Measurements from ENCODE around the gene WBP4. TPM values are rescaled to one million over a fixed set of nuclear protein-coding genes. Genes with fewer than 3 reads are reported as not detected.

Gene WBP4
- total and polyA plus RNA-seq, 2 of the 13 experiments (the other 11 are each of a cell fraction or from before 2014, with no cell fraction given) = 6.7 to 11.7 TPM

DNA sequence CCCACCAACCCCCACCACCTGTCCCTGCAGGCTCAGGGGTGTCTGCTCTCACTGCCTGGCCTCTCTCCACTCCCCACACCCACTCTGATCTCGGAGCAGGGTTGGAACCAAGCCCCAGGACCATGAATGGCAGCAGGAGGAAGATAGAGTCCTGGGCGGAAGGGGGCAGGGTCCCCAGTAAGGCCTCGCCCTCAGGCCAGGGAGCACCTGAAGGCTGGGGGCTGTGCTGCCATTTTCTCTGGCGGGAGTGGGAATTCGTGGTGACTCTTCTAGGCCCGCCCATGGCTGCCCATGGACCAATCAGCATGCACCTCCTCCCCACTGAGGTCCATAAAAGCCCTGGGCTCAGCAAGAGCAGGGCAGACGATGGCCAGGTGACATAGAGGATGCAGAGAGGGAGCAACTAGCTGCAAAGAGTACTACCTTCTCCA is 46.3 kb downstream of the WBP4 start (continued):
- TF ChIP-seq ZNF883 (CRISPR knock-in tag; IDR thresholded peaks at IDR 0.05; ENCODE audit: not compliant biosample characterization) = peak; percentile 41
- TF ChIP-seq, protein P1, sequence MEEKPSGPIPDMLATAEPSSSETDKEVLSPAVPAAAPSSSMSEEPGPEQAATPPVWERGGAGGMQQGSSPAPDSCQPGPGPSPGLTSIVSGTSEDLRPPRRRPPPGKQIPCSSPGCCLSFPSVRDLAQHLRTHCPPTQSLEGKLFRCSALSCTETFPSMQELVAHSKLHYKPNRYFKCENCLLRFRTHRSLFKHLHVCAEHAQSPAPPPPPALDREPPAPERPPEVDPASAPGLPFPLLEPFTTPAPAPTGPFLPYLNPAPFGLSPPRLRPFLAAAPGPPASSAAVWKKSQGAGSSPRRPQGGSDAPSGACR (CRISPR knock-in tag; IDR thresholded peaks at IDR 0.05) = no peak
- no peak for TF ChIP-seq ZNF83 (CRISPR knock-in tag; IDR thresholded peaks at IDR 0.05; ENCODE audit: borderline replicate concordance)
- TF ChIP-seq HOXA3 (CRISPR knock-in tag; IDR thresholded peaks at IDR 0.05) = peak; percentile 70; the same call in 1 of the 2 replicates
- peak; percentile 76 for TF ChIP-seq SP2 (CRISPR knock-in tag; IDR thresholded peaks at IDR 0.05)
- 0 out of 2 replicates have a peak, but pooled peaks have one; percentile 22 for TF ChIP-seq ZNF317 (CRISPR knock-in tag; IDR thresholded peaks at IDR 0.05)
- TF ChIP-seq, protein P2, sequence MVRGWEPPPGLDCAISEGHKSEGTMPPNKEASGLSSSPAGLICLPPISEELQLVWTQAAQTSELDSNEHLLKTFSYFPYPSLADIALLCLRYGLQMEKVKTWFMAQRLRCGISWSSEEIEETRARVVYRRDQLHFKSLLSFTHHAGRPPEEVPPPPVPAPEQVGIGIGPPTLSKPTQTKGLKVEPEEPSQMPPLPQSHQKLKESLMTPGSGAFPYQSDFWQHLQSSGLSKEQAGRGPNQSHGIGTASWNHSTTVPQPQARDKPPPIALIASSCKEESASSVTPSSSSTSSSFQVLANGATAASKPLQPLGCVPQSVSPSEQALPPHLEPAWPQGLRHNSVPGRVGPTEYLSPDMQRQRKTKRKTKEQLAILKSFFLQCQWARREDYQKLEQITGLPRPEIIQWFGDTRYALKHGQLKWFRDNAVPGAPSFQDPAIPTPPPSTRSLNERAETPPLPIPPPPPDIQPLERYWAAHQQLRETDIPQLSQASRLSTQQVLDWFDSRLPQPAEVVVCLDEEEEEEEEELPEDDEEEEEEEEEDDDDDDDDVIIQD (CRISPR knock-in tag; IDR thresholded peaks at IDR 0.05; ENCODE audit: low read depth) = no peak
- 0 out of 2 replicates have a peak, but pooled peaks have one; percentile 21 for TF ChIP-seq KLF6 (CRISPR knock-in tag; IDR thresholded peaks at IDR 0.05)
- TF ChIP-seq ZNF724P (CRISPR knock-in tag; IDR thresholded peaks at IDR 0.05; ENCODE audit: borderline replicate concordance) = 0 out of 2 replicates have a peak, but pooled peaks have one; percentile 19
- peak; percentile 93 for TF ChIP-seq ZMYM4 (CRISPR knock-in tag; IDR thresholded peaks at IDR 0.05)
- TF ChIP-seq PHF8 (CRISPR knock-in tag; IDR thresholded peaks at IDR 0.05) = peak; percentile 74
- TF ChIP-seq ZNF552 (CRISPR knock-in tag; IDR thresholded peaks at IDR 0.05; ENCODE audit: borderline replicate concordance) = no peak
- no peak for TF ChIP-seq SMAD9 (CRISPR knock-in tag; IDR thresholded peaks at IDR 0.05)
- no peak for TF ChIP-seq SIX4 (CRISPR knock-in tag; IDR thresholded peaks at IDR 0.05)
- TF ChIP-seq ZNF274 (CRISPR knock-in tag; IDR thresholded peaks at IDR 0.05) = 0 out of 2 replicates have a peak, but pooled peaks have one; percentile 43
- no peak; the same call in 1 of the 2 replicates for TF ChIP-seq TBX2 (CRISPR knock-in tag; IDR thresholded peaks at IDR 0.05; ENCODE audit: borderline replicate concordance)
- no peak for TF ChIP-seq NFRKB (IDR thresholded peaks at IDR 0.05)
- peak; percentile 18 for TF ChIP-seq HNRNPLL (IDR thresholded peaks at IDR 0.05; ENCODE audit: low read depth, low read length, poor library complexity, severe bottlenecking)
- TF ChIP-seq ZNF75D (CRISPR knock-in tag; IDR thresholded peaks at IDR 0.05; ENCODE audit: borderline replicate concordance) = no peak
- no peak for TF ChIP-seq ZSCAN9 (CRISPR knock-in tag; IDR thresholded peaks at IDR 0.05; ENCODE audit: borderline replicate concordance)
- no peak for TF ChIP-seq ZNF24 (IDR thresholded peaks at IDR 0.05)
- no peak for TF ChIP-seq ZNF782 (CRISPR knock-in tag; IDR thresholded peaks at IDR 0.05; ENCODE audit: borderline replicate concordance)
- TF ChIP-seq TARDBP (CRISPR knock-in tag; IDR thresholded peaks at IDR 0.05) = no peak
- TF ChIP-seq RORA (CRISPR knock-in tag; IDR thresholded peaks at IDR 0.05) = no peak
- TF ChIP-seq, protein P3, sequence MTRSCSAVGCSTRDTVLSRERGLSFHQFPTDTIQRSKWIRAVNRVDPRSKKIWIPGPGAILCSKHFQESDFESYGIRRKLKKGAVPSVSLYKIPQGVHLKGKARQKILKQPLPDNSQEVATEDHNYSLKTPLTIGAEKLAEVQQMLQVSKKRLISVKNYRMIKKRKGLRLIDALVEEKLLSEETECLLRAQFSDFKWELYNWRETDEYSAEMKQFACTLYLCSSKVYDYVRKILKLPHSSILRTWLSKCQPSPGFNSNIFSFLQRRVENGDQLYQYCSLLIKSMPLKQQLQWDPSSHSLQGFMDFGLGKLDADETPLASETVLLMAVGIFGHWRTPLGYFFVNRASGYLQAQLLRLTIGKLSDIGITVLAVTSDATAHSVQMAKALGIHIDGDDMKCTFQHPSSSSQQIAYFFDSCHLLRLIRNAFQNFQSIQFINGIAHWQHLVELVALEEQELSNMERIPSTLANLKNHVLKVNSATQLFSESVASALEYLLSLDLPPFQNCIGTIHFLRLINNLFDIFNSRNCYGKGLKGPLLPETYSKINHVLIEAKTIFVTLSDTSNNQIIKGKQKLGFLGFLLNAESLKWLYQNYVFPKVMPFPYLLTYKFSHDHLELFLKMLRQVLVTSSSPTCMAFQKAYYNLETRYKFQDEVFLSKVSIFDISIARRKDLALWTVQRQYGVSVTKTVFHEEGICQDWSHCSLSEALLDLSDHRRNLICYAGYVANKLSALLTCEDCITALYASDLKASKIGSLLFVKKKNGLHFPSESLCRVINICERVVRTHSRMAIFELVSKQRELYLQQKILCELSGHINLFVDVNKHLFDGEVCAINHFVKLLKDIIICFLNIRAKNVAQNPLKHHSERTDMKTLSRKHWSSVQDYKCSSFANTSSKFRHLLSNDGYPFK (CRISPR knock-in tag; IDR thresholded peaks at IDR 0.05; ENCODE audit: borderline replicate concordance) = peak; percentile 25; the same call in 1 of the 2 replicates

Measured in HepG2 (cell line).